Muscle layer of duodenum (tissue), 2 donors: ENCODE results near the gene DIP2C.

ENCODE experiments used
- H3K27ac ChIP-seq: one replicate; pipeline ENCODE4 v1.7.0; 2013; ENCODE audit warnings: mild to moderate bottlenecking, low read length
- H3K27me3 ChIP-seq: one replicate; pipeline ENCODE4 v1.7.0; 2013; ENCODE audit warnings: low read depth, mild to moderate bottlenecking, control low read depth, low read length
- H3K36me3 ChIP-seq, 2 donors: one replicate each; pipeline ENCODE4 v1.7.0; 2013; ENCODE audit warnings: low read length in 2 of 2, control low read depth in 1 of 2, mild to moderate bottlenecking in 1 of 2; ENCODE audit not compliant: insufficient read depth in 2 of 2, control insufficient read depth in 1 of 2
- H3K4me1 ChIP-seq, 2 donors: one replicate each; pipeline ENCODE4 v1.7.0; 2013; ENCODE audit warnings: low read length in 2 of 2, mild to moderate bottlenecking in 2 of 2, control low read depth in 1 of 2, moderate library complexity in 1 of 2; ENCODE audit not compliant: insufficient read depth in 2 of 2, control insufficient read depth in 1 of 2
- H3K4me3 ChIP-seq, 2 donors: one replicate each; pipeline ENCODE4 v1.7.0; 2013; ENCODE audit warnings: low read length in 2 of 2, low read depth in 1 of 2, mild to moderate bottlenecking in 1 of 2
- H3K9me3 ChIP-seq, 2 donors: one replicate each; pipeline ENCODE4 v1.7.0; 2013; ENCODE audit warnings: low read length in 2 of 2, control low read depth in 1 of 2, mild to moderate bottlenecking in 1 of 2; ENCODE audit not compliant: control insufficient read depth in 1 of 2
- donor health status: healthy.

DIP2C gene

GRCh38 chr10:558891-559766 lies 130.3 kb downstream of the DIP2C start:
- Histone ChIP-seq H3K4me1 (peaks cover 2 to 42% of the 10 kb centered on the region in 2 donors), H3K27me3 (no peaks in the 10 kb centered on the region), H3K9me3 (peaks cover 0 to 3% of the 10 kb centered on the region in 2 donors), H3K27ac (no peak overlapping the region), H3K4me3 (no peak overlapping the region), H3K36me3 (no peaks in the 10 kb centered on the region)

GRCh38 chr10:558364-558763 lies 131.1 kb downstream of the DIP2C start:
- peaks cover 2 to 42% of the 10 kb centered on the region in 2 donors for H3K4me1 ChIP-seq
- no peak overlapping the region for H3K27ac ChIP-seq
- no peaks in the 10 kb centered on the region for H3K36me3 ChIP-seq
- no peaks in the 10 kb centered on the region for H3K9me3 ChIP-seq
- H3K4me3 ChIP-seq: no peak overlapping the region
- no peaks in the 10 kb centered on the region for H3K27me3 ChIP-seq

- no peak overlapping the region for H3K27ac ChIP-seq
- H3K27me3 ChIP-seq: no peaks in the 10 kb centered on the region
- no peaks in the 10 kb centered on the region for H3K36me3 ChIP-seq
- no peak overlapping the region for H3K4me3 ChIP-seq
- peaks cover 2 to 42% of the 10 kb centered on the region in 2 donors for H3K4me1 ChIP-seq
- H3K9me3 ChIP-seq: no peaks in the 10 kb centered on the region
These were observed 131.6 kb downstream of the DIP2C start for GRCh38 chr10:557792-558328.

GRCh38 chr10:556971-557637 lies 132.4 kb downstream of the DIP2C start:
- Histone ChIP-seq H3K4me1 (peaks cover 2 to 40% of the 10 kb centered on the region in 2 donors), H3K27ac (no peak overlapping the region), H3K4me3 (no peak overlapping the region), H3K36me3 (no peaks in the 10 kb centered on the region), H3K9me3 (no peaks in the 10 kb centered on the region), H3K27me3 (no peaks in the 10 kb centered on the region)

- Histone ChIP-seq H3K27ac (no peak overlapping the region), H3K9me3 (no peaks in the 10 kb centered on the region), H3K4me3 (no peak overlapping the region), H3K27me3 (no peaks in the 10 kb centered on the region), H3K4me1 (peaks cover 2 to 45% of the 10 kb centered on the region in 2 donors), H3K36me3 (no peaks in the 10 kb centered on the region)
These were observed 133.7 kb downstream of the DIP2C start for GRCh38 chr10:555682-556350.

GRCh38 chr10:555281-555680 lies 134.2 kb downstream of the DIP2C start:
- H3K27ac ChIP-seq: no peak overlapping the region
- no peaks in the 10 kb centered on the region for H3K36me3 ChIP-seq
- no peaks in the 10 kb centered on the region for H3K9me3 ChIP-seq
- H3K27me3 ChIP-seq: no peaks in the 10 kb centered on the region
- peaks cover 2 to 47% of the 10 kb centered on the region in 2 donors for H3K4me1 ChIP-seq
- H3K4me3 ChIP-seq: no peak overlapping the region

GRCh38 chr10:554182-554848 lies 135.2 kb downstream of the DIP2C start:
- Histone ChIP-seq H3K27me3 (no peaks in the 10 kb centered on the region), H3K36me3 (no peaks in the 10 kb centered on the region), H3K9me3 (no peaks in the 10 kb centered on the region), H3K4me3 (no peak overlapping the region), H3K27ac (no peak overlapping the region), H3K4me1 (peaks cover under 1 to 47% of the 10 kb centered on the region in 2 donors)

- Histone ChIP-seq H3K4me3 (no peak overlapping the region), H3K4me1 (peaks cover 0 to 41% of the 10 kb centered on the region in 2 donors), H3K36me3 (no peaks in the 10 kb centered on the region), H3K9me3 (no peaks in the 10 kb centered on the region), H3K27me3 (no peaks in the 10 kb centered on the region), H3K27ac (no peak overlapping the region)
These were observed 136.2 kb downstream of the DIP2C start for GRCh38 chr10:553233-553632.

GRCh38 chr10:552679-553078 lies 136.8 kb downstream of the DIP2C start:
- Histone ChIP-seq H3K36me3 (no peaks in the 10 kb centered on the region), H3K4me1 (peaks cover 0 to 39% of the 10 kb centered on the region in 2 donors), H3K4me3 (no peak overlapping the region), H3K27ac (no peak overlapping the region), H3K9me3 (no peaks in the 10 kb centered on the region), H3K27me3 (no peaks in the 10 kb centered on the region)

GRCh38 chr10:551373-552252 lies 137.9 kb downstream of the DIP2C start:
- Histone ChIP-seq H3K36me3 (no peaks in the 10 kb centered on the region), H3K4me1 (peaks cover 4 to 37% of the 10 kb centered on the region in 2 donors), H3K4me3 (no peak overlapping the region), H3K27me3 (no peaks in the 10 kb centered on the region), H3K9me3 (no peaks in the 10 kb centered on the region), H3K27ac (no peak overlapping the region)
